SHP77 treated with DMSO at 0.1 percent for 48 hours (cell line): ENCODE measurements around the gene ATL3.
"Not testable (repeated sequence)": the region's sequence is repeated elsewhere in the genome, so short reads cannot be mapped to it uniquely, and the experiment has no call there.

Source experiments
- DNase-seq: peaks from one replicate; lab custom pipeline; 2025; lab: John Stamatoyannopoulos, UW

The ATL3 gene

DNA sequence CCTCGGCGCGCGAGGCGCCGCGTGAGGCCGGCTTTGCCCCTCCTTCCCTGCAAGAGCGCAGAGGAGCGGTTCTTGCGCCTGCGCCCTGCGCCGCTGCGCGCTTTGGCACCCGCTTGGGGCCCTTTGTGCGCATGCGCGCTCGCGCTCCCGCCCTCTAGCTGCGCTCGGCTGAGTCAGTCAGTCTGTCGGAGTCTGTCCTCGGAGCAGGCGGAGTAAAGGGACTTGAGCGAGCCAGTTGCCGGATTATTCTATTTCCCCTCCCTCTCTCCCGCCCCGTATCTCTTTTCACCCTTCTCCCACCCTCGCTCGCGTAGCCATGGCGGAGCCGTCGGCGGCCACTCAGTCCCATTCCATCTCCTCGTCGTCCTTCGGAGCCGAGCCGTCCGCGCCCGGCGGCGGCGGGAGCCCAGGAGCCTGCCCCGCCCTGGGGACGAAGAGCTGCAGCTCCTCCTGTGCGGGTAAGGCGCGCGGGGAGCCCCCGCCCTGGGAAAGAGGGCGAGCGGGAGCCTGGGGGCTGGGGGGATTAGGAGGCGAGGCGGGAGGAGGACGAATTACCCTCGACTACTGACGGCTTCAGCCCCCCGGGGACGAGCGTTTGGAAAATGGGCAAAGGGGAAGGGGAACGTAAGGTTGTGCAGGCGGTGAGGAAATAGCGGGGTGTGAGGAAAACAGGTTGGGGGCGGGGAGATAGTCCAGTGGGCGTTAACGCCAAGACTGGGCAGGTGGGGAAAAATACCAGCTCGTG is 10.3 kb upstream of the ATL3 start, which contains the start of gene RTN3:
Gene RTN3 (plus strand): TSS at position 180 of the 745 bp plus-strand sequence. CDS start 137 bp downstream, at position 317.
- DNase-seq: peak; percentile 95

GRCh38 chr11:63680834-63681320 is 9.7 kb upstream of the ATL3 start:
- DNase-seq: peak; percentile 74

- no peak for DNase-seq
Measured at GRCh38 chr11:63673579-63673978, 2.4 kb upstream of the ATL3 start.

DNA sequence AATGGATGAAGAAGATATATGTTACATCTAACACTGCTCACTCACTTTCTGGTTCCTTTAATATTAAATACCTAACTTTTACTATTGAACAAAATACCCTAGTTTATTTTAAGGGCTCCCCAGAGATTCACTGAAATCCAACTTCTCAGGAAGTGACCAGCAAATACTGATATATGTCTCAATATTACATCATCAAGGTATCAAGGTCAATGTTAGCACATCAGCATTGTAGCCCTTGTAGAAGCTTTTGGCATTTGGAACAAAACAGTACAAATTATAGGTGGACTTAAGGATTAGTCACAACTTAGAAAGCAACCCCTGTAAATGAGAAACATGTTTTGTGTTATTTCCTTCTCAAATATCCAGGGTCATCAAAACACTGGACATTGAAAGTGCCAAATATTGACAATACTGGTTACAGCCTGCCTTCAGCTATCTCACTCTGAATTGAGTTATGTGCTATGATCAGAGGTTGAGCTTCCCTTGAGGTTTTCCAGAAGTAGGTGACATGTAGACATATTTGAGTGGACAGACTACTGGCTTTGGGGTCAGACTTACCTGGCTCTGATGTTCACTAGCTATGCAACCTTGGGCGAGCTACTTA is 1.9 kb upstream of the ATL3 start:
- DNase-seq: no peak

DNA sequence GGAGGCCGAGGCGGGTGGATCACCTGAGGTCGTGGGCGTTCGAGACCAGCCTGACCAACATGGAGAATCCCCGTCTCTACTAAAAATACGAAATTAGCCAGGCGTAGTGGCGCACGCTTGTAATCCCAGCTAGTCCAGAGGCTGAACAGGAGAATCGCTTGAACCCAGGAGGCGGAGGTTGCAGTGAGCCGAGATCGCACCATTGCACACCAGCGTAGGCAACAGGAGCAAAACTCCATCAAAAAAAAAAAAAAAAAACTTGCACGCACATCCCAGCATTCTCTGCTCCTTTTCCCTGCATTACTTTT is 934 bp upstream of the ATL3 start:
- DNase-seq: no peak

DNA sequence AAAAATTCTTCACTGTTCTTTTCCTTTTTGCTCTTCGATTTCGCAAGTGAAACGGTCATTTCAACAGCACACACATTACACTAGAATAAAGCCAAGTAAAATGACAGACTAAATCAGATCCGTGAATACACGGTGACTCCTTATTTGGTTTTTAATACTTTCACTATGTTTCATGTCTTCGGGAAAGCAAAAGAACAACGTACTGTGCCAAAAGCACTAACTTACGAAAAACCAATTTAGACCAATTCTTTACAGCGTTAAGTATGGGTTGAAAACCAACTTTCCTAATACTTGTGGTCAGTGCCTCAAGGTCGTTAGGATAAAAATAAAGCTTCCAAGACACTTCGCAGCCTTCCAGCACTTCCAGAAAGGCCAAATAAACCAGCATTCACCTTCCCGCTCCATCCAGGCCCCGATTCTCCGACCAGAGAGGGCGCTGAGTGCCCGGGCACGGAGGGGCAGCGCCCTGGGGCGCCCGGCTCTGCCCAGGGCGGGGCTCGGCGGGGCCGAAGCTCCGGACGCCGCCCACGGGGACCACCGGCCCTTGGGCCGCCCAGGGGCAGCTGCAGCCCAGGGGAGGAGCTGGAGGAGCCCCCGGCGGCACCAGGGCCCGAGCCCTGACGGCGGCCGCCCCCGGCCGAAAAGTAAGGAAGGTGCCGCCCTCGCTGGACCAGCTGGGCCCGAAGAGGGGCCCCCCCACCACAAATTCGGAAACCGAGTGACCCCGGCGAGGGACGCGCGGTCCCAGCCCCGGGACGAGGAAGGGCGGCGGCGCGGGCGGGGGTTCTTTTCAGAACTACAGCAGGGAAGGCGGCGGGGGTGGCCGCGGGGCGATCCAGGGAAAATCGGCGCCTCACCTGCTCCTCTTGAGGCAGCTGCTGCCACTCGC is 499 bp downstream of the ATL3 start:
- DNase-seq: no peak

DNA sequence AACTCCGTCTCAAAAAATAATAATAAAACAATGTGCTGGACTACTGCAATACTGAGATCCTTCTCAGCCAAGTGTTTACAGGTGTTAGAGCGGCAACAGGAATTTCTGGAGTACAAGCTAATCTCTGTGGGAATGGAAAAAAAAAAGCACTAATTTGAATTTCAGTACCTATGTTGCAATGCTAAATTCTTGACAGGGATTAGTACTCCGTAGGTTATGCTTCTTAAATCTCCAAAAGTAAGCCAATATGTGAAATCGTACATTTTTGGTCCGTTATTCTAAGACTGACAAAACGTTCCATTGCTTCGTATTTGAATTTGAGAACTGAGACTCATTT is 1.1 kb downstream of the ATL3 start:
- DNase-seq: no peak

DNA sequence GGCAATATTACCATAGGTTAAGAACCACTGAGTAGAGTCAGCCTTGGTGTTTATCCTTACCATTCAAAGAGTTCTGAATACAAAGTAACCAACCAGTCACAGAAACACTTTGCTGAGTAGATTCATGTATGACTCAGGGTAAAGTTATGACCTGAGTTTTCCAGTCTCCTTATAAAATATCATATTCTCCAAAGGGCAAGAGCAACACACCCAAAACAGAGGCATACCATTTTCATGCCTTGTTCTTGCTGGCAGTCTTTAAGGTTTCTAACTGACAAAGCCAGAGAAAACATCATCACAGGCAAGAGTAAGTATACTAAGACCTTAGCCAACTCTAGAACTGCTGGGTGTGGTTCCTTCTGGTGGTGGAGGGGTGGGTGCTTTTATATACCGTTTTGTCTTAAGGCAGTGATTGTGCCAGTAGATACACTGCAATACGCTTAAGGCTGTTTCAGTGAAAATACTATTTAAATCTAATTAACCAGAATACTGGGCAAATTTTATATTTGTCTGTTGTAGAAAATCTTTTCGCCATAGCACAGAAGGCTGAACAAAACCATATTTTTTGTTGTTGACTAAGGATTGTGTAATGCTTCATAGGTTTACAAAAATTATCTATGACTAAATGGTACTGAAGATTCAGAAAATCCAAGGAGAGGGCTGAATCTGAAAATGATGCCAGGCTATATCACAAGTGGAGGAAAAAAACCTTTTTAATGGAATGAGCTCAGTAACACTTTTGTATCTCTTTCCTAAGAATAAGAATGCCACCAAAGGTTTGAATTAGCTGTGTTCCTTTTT is 3.0 kb downstream of the ATL3 start:
- DNase-seq: no peak

DNA sequence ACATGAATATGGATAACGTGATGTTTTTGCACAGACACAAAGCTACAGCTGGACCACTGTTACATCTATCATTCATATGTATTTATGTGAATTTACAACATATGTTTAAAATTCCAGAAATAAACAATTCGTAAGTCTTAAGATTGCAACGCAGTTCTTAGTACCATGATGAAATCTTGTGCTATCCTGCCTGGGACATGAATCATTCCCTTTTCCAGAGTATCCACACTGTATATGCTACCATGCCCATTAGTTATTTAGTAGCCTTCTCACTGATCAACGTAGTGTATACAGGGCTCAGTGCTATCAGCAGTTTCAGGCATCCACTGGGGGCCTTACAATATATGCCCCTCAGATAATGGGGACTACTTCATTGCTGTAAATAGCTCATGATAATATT is 4.3 kb downstream of the ATL3 start:
- no peak for DNase-seq

- DNase-seq: no peak
Measured at GRCh38 chr11:63663809-63664208, 7.4 kb downstream of the ATL3 start.

- no peak for DNase-seq
Measured at GRCh38 chr11:63660972-63661371, 10.2 kb downstream of the ATL3 start.

- no peak for DNase-seq
Measured at GRCh38 chr11:63652671-63653070, 18.5 kb downstream of the ATL3 start.

GRCh38 chr11:63643205-63643604 is 28.0 kb downstream of the ATL3 start:
- no peak for DNase-seq

DNA sequence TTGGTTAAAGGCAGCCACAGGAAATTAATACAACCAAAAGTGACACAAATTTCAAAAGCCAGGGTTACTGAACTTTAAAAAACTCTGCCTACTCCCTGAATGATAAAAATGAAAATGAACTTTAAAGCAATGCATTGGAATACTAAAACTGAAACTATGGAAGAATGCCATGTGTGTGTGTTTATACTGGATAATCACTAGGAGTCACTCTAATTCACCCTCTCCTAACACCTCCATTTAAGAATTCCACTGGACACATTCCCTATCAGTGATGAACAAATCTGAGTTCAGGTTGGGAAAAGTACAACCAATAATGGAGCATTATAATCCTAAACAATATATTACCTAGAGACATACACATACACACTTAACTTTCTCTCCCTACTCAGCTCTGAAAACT is 29.4 kb downstream of the ATL3 start:
- no peak for DNase-seq

DNA sequence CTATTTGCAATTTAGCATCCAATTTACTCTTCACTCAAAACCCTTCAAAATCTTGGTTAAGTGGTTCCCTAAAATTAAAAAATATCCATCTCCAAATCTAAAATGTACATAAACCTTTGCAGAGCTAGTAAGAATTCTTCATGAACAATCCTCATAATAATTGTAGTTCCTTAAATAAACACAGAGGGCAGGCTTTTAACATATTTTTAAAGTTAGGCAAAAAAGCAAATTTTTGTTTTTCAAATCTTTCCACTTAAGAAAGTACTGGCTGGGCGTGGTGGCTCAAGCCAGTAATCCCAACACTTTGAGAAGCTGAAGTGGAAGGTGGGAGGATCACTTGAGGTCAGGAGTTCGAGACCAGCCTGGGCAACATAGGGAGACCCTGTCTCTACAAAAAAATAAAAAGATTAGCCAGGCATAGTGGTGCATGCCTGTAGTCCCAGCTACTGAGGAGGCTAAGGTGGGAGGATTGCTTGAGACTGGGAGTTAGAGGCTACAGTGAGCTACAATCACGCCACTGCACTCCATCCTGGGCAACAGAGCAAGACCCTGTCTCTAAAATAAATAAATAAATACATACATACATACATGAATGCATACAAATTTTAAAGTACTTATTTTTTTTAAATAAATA is 31.9 kb downstream of the ATL3 start:
- DNase-seq: no peak

DNA sequence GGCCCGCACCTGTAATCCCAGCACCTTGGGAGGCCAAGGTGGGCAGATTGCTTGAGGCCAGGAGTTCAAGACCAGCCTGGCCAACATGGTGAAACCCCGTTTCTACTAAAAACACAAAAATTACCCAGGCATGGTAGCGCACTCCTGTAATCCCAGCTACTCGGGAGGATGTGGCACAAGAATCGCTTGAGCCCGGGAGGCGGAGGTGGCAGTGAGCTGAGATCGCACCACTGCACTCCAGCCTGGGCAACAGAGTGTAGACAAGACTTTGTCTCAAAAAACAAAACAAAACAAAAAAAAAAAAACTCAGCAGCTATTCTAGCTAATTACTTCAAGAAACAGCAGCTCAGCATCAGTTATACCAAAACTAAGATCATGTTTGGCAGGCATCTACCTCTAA is 32.7 kb downstream of the ATL3 start:
- DNase-seq: not testable (repeated sequence)

- DNase-seq: peak; percentile 25
Measured at GRCh38 chr11:63635762-63636465, 35.3 kb downstream of the ATL3 start.

DNA sequence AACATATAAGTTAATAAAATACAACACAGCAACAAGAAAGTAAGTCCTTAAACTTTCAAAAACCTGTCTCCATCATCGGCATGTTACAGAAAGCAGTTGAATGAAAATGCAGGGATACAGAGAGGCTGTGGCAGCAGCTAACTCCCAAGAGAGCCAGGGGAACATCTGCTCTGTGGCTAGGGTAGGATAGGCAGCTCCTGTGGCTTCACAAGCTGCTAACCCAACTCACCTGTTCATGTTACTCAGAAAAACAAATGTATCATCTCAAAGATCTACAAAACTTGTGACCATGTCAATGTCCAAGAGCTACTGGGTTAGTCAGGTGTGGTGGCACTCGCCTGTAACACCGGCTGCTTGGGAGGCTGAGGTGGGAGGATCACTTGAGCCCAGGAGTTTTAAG is 41.8 kb downstream of the ATL3 start:
- DNase-seq: no peak

- no peak for DNase-seq
Measured at GRCh38 chr11:63623513-63624140, 47.5 kb downstream of the ATL3 start.

DNA sequence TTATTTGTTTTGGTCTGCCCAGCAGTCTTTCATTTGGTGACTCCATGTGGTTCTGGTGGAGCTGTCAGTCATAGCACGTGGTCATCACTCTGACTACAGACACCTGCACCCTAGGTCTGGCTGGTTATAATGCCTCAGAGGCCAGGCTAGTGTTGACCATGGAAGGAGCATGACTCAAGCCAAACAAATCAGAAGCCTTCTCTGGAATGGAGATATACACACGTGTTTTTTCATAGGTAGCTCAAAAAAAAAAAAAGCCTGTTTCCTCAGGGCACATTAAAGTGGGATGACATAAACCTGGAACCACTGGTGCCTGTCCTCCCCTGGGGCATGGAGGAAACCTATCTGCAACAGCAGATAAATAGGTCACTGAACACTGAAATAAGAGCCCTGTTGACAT is 48.9 kb downstream of the ATL3 start:
- no peak for DNase-seq

GRCh38 chr11:63621071-63621470 is 50.1 kb downstream of the ATL3 start:
- no peak for DNase-seq
